Neural crest cell (in vitro differentiated cells): ENCODE results near the gene FGA. TPM values are rescaled to one million over a fixed set of nuclear protein-coding genes. Genes with fewer than 3 reads are reported as not detected.
A peak's percentile ranks its signal among the peaks of the same experiment; 100 is the strongest.

Source experiments
- DNase-seq: peaks from one replicate; pipeline ENCODE4 v3.0.0; 2021; ENCODE audit warnings: low read depth, mixed read lengths, low spot score
- H3K27ac Mint-ChIP-seq: one replicate; pipeline ENCODE4 v1.8.0; 2021; ENCODE audit warnings: mild to moderate bottlenecking, mixed read lengths; ENCODE audit not compliant: unreplicated experiment
- H3K27me3 Mint-ChIP-seq: 2 replicates; pipeline ENCODE4 v1.8.0; 2021; ENCODE audit warnings: low read depth, mild to moderate bottlenecking, mixed read lengths
- H3K36me3 Mint-ChIP-seq: 2 replicates; pipeline ENCODE4 v1.8.0; 2021; ENCODE audit warnings: low read depth, mild to moderate bottlenecking, mixed read lengths
- H3K4me1 Mint-ChIP-seq: 2 replicates; pipeline ENCODE4 v1.8.0; 2021; ENCODE audit warnings: mixed read lengths
- H3K4me3 Mint-ChIP-seq: one replicate; pipeline ENCODE4 v1.8.0; 2021; ENCODE audit warnings: mild to moderate bottlenecking, mixed read lengths
- H3K9me3 Mint-ChIP-seq: 2 replicates; pipeline ENCODE4 v1.8.0; 2021; ENCODE audit warnings: mixed read lengths
- total RNA-seq: library from RNA; stranded (reverse); gene quantifications from 2 replicates; pipeline ENCODE4 v1.2.1, GENCODE V29; 2021
- TF ChIP-seq, protein P1 (sequence below): fragments of 200-600 bp; sonication (generic); conservative IDR thresholded peaks from 2 replicates; pipeline ENCODE4 v1.5.0; 2021; ENCODE audit warnings: antibody characterized with exemption, mild to moderate bottlenecking

Gene FGA
- total RNA-seq, 1 donor from 2014 or later, result not detected

- Mint-ChIP-seq H3K9me3 (peaks cover 2% of the 10 kb centered on the region), H3K27me3 (no peaks in the 10 kb centered on the region), H3K4me1 (peaks cover 19% of the 10 kb centered on the region), H3K27ac (no peak overlapping the region), H3K4me3 (no peak overlapping the region), H3K36me3 (peaks cover 17% of the 10 kb centered on the region)
- TF ChIP-seq, protein P1, sequence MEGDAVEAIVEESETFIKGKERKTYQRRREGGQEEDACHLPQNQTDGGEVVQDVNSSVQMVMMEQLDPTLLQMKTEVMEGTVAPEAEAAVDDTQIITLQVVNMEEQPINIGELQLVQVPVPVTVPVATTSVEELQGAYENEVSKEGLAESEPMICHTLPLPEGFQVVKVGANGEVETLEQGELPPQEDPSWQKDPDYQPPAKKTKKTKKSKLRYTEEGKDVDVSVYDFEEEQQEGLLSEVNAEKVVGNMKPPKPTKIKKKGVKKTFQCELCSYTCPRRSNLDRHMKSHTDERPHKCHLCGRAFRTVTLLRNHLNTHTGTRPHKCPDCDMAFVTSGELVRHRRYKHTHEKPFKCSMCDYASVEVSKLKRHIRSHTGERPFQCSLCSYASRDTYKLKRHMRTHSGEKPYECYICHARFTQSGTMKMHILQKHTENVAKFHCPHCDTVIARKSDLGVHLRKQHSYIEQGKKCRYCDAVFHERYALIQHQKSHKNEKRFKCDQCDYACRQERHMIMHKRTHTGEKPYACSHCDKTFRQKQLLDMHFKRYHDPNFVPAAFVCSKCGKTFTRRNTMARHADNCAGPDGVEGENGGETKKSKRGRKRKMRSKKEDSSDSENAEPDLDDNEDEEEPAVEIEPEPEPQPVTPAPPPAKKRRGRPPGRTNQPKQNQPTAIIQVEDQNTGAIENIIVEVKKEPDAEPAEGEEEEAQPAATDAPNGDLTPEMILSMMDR, result peak; percentile 32
- DNase-seq, result no peak
These were observed 44.9 kb downstream of the FGA start for GRCh38 chr4:154545689-154546088.

DNA sequence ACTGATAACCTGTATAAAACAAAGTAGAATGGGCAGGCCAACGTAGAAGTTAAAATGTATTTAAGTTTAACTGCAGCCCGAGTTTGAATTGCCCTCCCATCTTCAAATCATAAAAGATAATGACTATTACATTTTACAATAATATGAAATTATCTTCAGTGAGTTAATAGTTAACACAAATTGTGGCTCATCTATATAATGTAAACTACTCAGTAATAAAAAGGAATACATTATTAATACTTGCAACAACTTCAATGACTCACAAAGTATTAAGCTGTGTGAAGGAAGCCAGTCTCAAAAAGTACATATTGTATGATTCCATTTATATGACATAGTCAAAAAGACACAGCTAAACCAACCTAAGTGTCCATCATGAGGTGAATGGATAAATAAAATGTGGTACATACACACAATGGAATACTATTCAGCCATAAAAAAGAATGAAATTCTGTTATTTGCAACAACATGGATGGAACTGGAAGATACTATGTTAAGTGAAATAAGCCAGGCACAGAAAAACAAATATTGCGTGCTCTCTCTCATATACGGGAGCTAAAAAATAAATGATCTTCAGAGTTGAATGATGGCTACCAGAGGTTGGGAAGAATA lies 48.2 kb downstream of the FGA start:
- no peak for DNase-seq
- TF ChIP-seq, protein P1, result no peak
- Mint-ChIP-seq H3K36me3 (peaks cover 21% of the 10 kb centered on the region), H3K27me3 (no peaks in the 10 kb centered on the region), H3K4me3 (peak overlapping the region; percentile 20), H3K27ac (no peak overlapping the region), H3K4me1 (no peaks in the 10 kb centered on the region), H3K9me3 (peaks cover 2% of the 10 kb centered on the region)

Other genes starting within 250 kb of the FGA start
- 0.91 and 1.2 TPM in 2 replicates for gene DCHS2, start 98.9 kb downstream of the FGA start, total RNA-seq
- gene PLRG1, start 40.3 kb downstream of the FGA start, total RNA-seq, result 93.3 and 103 TPM in 2 replicates
- not detected in 2 replicates for gene FGB, start 27.7 kb downstream of the FGA start, total RNA-seq
- gene FGG, start 21.9 kb upstream of the FGA start, total RNA-seq, result not detected in 2 replicates
- gene LRAT, start 153.3 kb upstream of the FGA start, total RNA-seq, result 0.09 and 0.20 TPM in 2 replicates
- not detected in 2 replicates for gene RBM46, start 190.5 kb upstream of the FGA start, total RNA-seq